ENCODE results near the gene RELL1.

RELL1 gene

DNA sequence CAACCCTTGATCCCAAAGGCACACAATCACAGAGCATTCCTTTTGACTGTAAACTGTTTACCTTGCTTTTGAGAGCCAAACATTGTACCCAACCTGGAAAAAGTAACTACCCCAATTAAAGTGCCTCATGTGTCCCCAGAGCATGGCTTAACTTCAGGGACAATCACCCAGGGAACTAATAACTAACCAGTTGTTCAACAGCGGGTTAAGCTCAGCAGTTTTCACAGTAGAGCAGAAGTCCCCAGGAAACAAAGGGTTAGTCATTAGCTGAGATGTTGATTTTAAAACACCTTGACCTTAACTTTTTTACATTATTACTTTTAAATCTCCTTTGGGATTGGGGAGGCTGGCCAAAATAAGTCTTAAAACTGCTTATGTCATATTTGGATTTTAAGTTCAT, 94.8 kb downstream of the RELL1 start:
- no peak for DNase-seq

DNA sequence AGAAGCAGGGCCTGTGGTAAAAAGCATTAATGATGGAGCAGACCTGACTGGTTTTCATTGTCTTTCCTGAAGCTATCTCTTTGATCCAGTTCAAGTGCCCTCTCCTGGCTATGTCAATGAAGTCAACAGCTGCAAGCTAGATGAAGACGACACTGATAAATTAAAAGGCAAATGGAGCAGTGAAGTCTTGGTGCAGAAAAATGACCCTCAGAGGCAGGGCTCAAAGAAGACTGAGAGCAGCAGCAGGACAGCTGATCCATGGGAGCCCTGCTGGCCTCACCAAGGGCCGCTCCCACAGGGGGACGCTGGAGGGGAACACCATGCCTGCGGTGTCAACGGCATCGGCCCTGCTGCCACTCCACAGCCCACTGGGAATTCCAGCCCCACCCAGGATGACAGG, 96.2 kb downstream of the RELL1 start:
- DNase-seq, result no peak

DNA sequence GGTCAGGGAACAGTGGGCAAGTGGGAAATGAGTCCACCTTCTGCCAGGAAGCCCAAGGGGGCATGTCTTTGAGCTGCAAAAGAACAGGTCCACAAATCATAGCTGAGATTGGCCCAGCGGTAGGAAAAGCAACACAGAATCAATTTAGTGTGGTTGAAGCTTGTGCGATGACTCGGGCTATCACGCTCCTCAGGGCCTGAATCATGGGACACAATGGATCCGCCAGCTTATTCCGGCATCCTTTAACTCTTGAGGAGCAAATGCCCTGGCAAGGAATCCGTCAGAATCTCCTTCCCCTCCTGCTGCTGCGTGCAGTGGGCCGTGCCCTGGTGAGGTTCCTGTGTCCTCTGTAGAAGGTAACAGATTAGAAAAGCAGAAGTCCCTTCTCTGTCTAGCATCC, 98.0 kb downstream of the RELL1 start:
- DNase-seq, result no peak

DNA sequence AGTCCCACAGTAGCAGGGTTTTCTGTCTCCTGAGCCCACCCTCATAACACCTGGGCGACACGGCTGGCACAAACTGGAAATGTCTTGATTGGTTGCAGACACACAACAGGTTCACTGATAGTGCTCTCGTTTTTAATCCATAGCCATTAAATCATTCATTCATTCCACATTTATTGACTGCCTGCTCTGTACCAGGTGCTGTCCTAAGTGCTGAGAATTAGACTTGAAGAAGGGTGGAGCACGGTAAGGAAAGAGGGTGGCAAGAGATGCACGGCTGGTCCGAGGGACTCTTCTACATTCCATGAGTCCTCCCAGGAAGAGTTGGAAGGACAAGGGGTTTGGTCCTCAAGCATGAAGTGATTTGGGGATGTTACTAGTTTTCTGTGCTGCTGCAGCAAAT, 100.0 kb downstream of the RELL1 start:
- DNase-seq, result no peak

DNA sequence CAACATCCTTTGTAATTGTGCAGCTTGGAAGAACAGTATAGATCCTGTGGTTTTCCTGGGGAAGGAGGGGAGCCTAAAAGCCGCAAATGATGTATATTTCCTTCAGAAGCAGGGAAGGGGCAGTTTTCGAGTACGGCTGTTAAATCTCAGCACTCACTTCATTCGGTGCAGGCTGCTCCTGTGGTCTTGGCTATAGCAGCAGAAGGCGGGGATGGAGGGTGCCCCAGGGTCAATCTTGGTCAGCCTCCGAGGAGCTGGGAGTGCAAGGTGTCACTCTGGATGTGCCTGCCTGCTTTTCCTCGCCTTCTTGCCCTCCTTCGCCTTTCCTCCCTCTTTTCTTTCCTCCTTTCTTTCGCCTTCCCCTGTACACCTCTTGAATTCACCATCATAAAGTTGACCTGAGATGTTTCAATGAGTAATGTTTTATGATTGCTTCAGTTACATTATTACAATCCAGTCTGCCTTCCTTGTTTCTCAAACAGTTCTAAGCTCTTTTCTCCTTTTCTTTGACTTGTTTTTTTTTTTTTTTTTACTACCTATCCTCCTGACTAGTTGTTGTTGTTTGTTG, 101.6 kb downstream of the RELL1 start:
- no peak for DNase-seq

DNA sequence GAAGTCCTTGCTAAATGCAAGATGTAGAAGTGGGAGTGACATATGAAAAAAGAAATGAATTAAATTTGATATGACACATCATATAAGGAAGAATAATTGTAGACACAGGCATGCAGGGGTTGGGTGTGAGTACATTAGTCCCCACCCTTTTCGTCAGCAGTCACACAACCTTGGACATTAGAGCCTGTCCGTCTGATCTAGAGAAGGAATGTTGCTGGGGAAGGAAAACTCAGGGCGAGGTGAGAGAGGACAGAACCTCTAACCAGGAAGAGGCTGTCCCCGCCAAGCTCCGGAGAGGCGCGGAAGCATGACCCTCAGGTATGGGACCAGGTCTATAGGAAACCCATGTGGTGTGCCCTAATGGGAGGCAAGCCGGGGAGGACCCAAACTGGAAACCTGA, 102.1 kb downstream of the RELL1 start:
- no peak for DNase-seq

DNA sequence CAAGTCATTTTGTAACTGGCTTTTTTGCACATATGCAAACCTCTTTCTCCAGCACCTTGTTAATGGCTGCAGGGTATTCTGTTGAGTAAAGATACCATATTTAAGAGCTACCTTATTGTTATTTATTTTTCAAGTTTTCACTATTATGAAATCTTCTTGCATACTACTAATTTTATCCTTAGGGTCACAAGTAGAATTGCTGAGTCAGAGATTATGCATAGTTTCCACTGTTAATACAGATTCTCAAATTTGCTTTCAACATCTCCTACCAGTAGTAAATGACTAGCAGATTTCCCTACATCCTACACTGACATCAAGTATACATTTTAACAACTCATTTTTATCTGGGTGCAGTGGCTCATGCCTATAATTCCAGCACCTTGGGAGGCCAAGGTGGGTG, 112.6 kb downstream of the RELL1 start:
- DNase-seq, result no peak

DNA sequence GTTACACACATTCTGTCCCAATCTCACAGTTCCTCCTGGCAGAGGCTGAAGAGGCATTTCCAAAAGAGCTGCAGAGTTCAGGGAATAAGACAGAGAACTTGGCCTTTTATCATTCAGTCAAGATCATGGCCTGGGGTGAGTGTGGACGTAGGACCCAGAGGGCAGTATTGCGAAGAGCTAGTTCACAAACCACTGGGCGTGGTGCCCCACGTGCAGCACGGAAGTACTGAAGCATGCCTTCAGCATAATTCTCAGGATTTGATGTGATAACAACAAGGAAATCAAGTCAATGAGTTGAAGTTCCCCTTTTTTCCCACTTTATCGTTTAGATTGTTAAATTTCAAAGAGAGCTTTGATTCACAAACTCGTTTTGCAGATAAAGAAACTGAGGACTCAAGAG, 117.7 kb downstream of the RELL1 start:
- DNase-seq, result no peak

DNA sequence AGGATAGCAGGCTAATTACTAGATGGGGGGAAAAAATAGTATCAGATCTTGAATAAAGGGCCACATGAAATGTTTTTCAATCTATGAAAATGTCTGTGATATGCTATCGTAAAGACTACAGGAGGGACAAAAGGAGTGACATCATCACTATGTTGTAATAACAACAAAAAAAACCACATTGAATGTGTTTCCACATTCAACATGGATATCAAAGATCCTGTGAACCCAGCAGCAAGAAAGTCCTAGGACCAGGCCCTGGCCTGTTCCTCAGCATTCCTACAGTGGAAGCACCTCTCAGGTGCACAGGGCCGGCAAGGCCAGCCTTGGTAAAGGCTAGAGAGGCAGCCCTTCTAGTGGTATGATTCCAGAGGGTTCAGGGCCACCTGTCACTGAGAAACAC, 118.3 kb downstream of the RELL1 start:
- DNase-seq, result no peak

DNA sequence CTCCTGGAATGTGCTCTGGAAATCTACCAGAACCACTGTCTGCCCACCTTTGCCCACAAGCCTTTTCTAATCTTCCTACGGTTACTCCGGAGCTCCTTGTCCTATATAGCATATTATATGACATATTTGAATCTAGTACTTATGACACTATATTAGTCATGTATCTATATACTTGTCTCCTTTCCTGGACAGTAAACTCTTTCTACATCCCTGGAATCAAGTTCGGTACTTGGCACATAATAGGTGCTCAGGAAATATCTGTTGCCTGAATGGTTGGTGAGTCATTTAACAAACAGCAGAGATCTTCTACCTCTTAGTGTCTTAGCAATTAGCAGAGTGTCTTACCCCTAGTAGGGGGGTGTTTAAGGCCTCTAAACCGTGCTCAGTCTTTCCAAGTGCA, 123.6 kb downstream of the RELL1 start:
- DNase-seq, result no peak

DNA sequence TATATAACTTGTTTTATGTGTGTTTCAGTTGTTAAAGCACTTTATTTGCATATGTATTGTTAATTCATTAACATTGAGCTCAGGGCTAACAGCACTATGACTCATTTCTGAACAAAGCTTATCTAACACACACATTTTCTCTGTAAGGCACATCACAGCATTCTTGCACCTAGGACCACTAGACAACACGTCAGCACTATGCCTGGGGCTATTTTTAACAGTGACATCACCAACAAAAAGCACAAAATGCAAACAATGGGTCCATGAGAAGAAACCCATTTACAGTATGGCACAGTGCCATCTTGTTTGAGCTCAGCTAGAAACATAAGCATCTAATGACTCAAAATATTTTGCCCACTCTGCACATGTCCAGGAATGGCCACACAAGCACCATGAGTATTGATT, 124.4 kb downstream of the RELL1 start:
- DNase-seq, result no peak

DNA sequence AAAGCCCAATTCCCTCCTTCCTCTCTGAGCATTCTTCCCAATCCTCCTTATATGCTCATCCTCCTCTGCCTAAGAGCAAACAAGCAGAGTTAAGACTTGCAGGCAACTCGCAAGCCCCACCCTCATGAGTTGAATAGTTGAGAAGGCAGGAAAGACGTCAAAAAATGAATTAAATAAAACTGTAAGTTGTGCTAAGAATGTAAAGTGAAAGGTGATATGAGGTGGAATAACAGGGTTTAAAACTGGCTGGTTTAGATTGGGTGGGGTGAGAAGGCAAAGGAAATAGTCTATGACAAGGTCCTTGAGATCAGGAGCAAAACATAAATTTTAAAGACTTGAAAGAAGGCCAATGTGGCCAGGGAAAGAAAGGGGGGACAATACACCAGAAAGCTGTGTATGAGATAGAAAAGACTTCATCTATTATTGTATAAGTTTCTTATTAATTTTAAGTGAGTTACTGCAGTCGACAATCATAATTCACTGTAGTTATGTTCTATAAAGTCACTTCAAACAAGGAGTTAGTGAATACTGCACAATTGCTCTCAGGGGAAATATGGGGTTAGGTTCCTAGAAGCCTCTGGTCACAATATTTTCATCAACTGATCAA, 124.9 kb downstream of the RELL1 start:
- DNase-seq, result no peak

Measured in effector CD8-positive, alpha-beta T cell (primary cell).